Measurements from ENCODE around the gene KIF13A.

Gene KIF13A

GRCh38 chr6:17941318-17941717, 46.1 kb downstream of the KIF13A start:
- ATAC-seq (no peak), DNase-seq (no peak)
- Mint-ChIP-seq H3K36me3 (ENCODE audit: low read depth) (no peaks in the 10 kb centered on the region), H3K4me1 (no peaks in the 10 kb centered on the region), H3K27me3 (peaks cover 19% of the 10 kb centered on the region), H3K9me3 (peaks cover 4% of the 10 kb centered on the region), H3K4me3 (no peak overlapping the region), H3K27ac (no peak overlapping the region)

GRCh38 chr6:17940151-17940792, 47.2 kb downstream of the KIF13A start:
- Mint-ChIP-seq H3K9me3 (peaks cover 4% of the 10 kb centered on the region), H3K27ac (no peak overlapping the region), H3K4me1 (peaks cover 3% of the 10 kb centered on the region), H3K36me3 (ENCODE audit: low read depth) (no peaks in the 10 kb centered on the region), H3K27me3 (peaks cover 21% of the 10 kb centered on the region), H3K4me3 (no peak overlapping the region)
- DNase-seq (no peak), ATAC-seq (no peak)

GRCh38 chr6:17938901-17939300, 48.5 kb downstream of the KIF13A start:
- no peak for DNase-seq
- Mint-ChIP-seq H3K4me3 (no peak overlapping the region), H3K36me3 (ENCODE audit: low read depth) (no peaks in the 10 kb centered on the region), H3K27me3 (peaks cover 18% of the 10 kb centered on the region), H3K4me1 (peaks cover 3% of the 10 kb centered on the region), H3K9me3 (peaks cover 4% of the 10 kb centered on the region), H3K27ac (no peak overlapping the region)
- no peak for ATAC-seq

GRCh38 chr6:17935188-17936149, 52.0 kb downstream of the KIF13A start:
- Mint-ChIP-seq H3K9me3 (peaks cover 4% of the 10 kb centered on the region), H3K27me3 (peaks cover 17% of the 10 kb centered on the region), H3K4me1 (peaks cover 3% of the 10 kb centered on the region), H3K27ac (no peak overlapping the region), H3K36me3 (ENCODE audit: low read depth) (no peaks in the 10 kb centered on the region), H3K4me3 (no peak overlapping the region)
- ATAC-seq (no peak), DNase-seq (no peak)

- H3K4me3 Mint-ChIP-seq, result no peak overlapping the region
- peaks cover 11% of the 10 kb centered on the region for H3K27me3 Mint-ChIP-seq
- ATAC-seq (no peak), DNase-seq (no peak)
- no peaks in the 10 kb centered on the region for H3K36me3 Mint-ChIP-seq (ENCODE audit: low read depth)
- peaks cover 3% of the 10 kb centered on the region for H3K4me1 Mint-ChIP-seq
- no peak overlapping the region for H3K27ac Mint-ChIP-seq
- no peaks in the 10 kb centered on the region for H3K9me3 Mint-ChIP-seq
These were observed 53.7 kb downstream of the KIF13A start for GRCh38 chr6:17933716-17934115.

- no peak overlapping the region for H3K27ac Mint-ChIP-seq
- no peak overlapping the region for H3K4me3 Mint-ChIP-seq
- no peaks in the 10 kb centered on the region for H3K36me3 Mint-ChIP-seq (ENCODE audit: low read depth)
- ATAC-seq, result no peak
- peaks cover 3% of the 10 kb centered on the region for H3K4me1 Mint-ChIP-seq
- no peaks in the 10 kb centered on the region for H3K9me3 Mint-ChIP-seq
- no peak for DNase-seq
- peaks cover 11% of the 10 kb centered on the region for H3K27me3 Mint-ChIP-seq
These were observed 55.0 kb downstream of the KIF13A start for GRCh38 chr6:17932330-17932852.

- no peak overlapping the region for H3K27ac Mint-ChIP-seq
- peaks cover 13% of the 10 kb centered on the region for H3K27me3 Mint-ChIP-seq
- DNase-seq (no peak), ATAC-seq (no peak)
- H3K4me3 Mint-ChIP-seq, result no peak overlapping the region
- H3K4me1 Mint-ChIP-seq, result peaks cover 3% of the 10 kb centered on the region
- no peaks in the 10 kb centered on the region for H3K36me3 Mint-ChIP-seq (ENCODE audit: low read depth)
- H3K9me3 Mint-ChIP-seq, result no peaks in the 10 kb centered on the region
These were observed 56.2 kb downstream of the KIF13A start for GRCh38 chr6:17931227-17931626.

GRCh38 chr6:17930321-17930993, 57.0 kb downstream of the KIF13A start:
- no peak for DNase-seq
- no peaks in the 10 kb centered on the region for H3K4me1 Mint-ChIP-seq

GRCh38 chr6:17928514-17929430, 58.7 kb downstream of the KIF13A start:
- H3K4me3 Mint-ChIP-seq, result no peak overlapping the region
- H3K27me3 Mint-ChIP-seq, result peaks cover 14% of the 10 kb centered on the region
- ATAC-seq, result no peak
- H3K4me1 Mint-ChIP-seq, result no peaks in the 10 kb centered on the region
- H3K9me3 Mint-ChIP-seq, result no peaks in the 10 kb centered on the region
- H3K27ac Mint-ChIP-seq, result no peak overlapping the region
- no peaks in the 10 kb centered on the region for H3K36me3 Mint-ChIP-seq (ENCODE audit: low read depth)
- no peak for DNase-seq

More at GRCh38 chr6:17930321-17930993, 57.0 kb downstream of the KIF13A start:
- no peaks in the 10 kb centered on the region for H3K9me3 Mint-ChIP-seq
- H3K36me3 Mint-ChIP-seq (ENCODE audit: low read depth), result no peaks in the 10 kb centered on the region
- no peak overlapping the region for H3K27ac Mint-ChIP-seq
- H3K27me3 Mint-ChIP-seq, result peaks cover 12% of the 10 kb centered on the region
- no peak overlapping the region for H3K4me3 Mint-ChIP-seq
- no peak for ATAC-seq

GRCh38 chr6:17927705-17928104, 59.7 kb downstream of the KIF13A start:
- Mint-ChIP-seq H3K9me3 (no peaks in the 10 kb centered on the region), H3K4me3 (no peak overlapping the region), H3K27me3 (peaks cover 13% of the 10 kb centered on the region), H3K4me1 (no peaks in the 10 kb centered on the region), H3K36me3 (ENCODE audit: low read depth) (no peaks in the 10 kb centered on the region), H3K27ac (no peak overlapping the region)
- no peak for ATAC-seq
- DNase-seq, result no peak

GRCh38 chr6:17923401-17923863, 64.0 kb downstream of the KIF13A start:
- H3K4me1 Mint-ChIP-seq, result no peaks in the 10 kb centered on the region
- H3K4me3 Mint-ChIP-seq, result no peak overlapping the region
- H3K9me3 Mint-ChIP-seq, result no peaks in the 10 kb centered on the region
- H3K27me3 Mint-ChIP-seq, result peaks cover 8% of the 10 kb centered on the region
- no peak for DNase-seq
- ATAC-seq, result no peak
- H3K36me3 Mint-ChIP-seq (ENCODE audit: low read depth), result no peaks in the 10 kb centered on the region
- H3K27ac Mint-ChIP-seq, result no peak overlapping the region

GRCh38 chr6:17921454-17921853, 66.0 kb downstream of the KIF13A start:
- Mint-ChIP-seq H3K9me3 (no peaks in the 10 kb centered on the region), H3K27me3 (peaks cover 4% of the 10 kb centered on the region), H3K36me3 (ENCODE audit: low read depth) (no peaks in the 10 kb centered on the region), H3K4me3 (no peak overlapping the region), H3K27ac (no peak overlapping the region), H3K4me1 (no peaks in the 10 kb centered on the region)
- DNase-seq, result no peak
- ATAC-seq, result no peak

- H3K27me3 Mint-ChIP-seq, result peaks cover 2% of the 10 kb centered on the region
- DNase-seq (no peak), ATAC-seq (no peak)
- H3K4me3 Mint-ChIP-seq, result no peak overlapping the region
- no peak overlapping the region for H3K27ac Mint-ChIP-seq
- H3K9me3 Mint-ChIP-seq, result no peaks in the 10 kb centered on the region
- H3K36me3 Mint-ChIP-seq (ENCODE audit: low read depth), result no peaks in the 10 kb centered on the region
- no peaks in the 10 kb centered on the region for H3K4me1 Mint-ChIP-seq
These were observed 67.9 kb downstream of the KIF13A start for GRCh38 chr6:17919496-17919895.

Measured in activated naive CD8-positive, alpha-beta T cell treated with anti-CD3 and anti-CD28 coated beads, Interleukin-2, amount 50 U/mL, for 24 hours (primary cell).